Activated CD4-positive, alpha-beta T cell treated with anti-CD3 and anti-CD28 coated beads, Interleukin-2, amount 10 ng/mL, durations not matched to agents 7 days and 5 days (primary cell): ENCODE results near the gene DMXL1. TPM values are rescaled to one million over a fixed set of nuclear protein-coding genes. Genes with fewer than 3 reads are reported as not detected.
A peak's percentile ranks its signal among the peaks of the same experiment; 100 is the strongest.

Experiments used
- CTCF ChIA-PET: fragments of 350-600 bp; sonication (Branson Sonifier 250); formaldehyde crosslinking; loops from one replicate; lab custom pipeline; 2021; ENCODE audit warnings: antibody characterized with exemption; lab: Charles Lee
- POLR2A ChIA-PET: fragments of 350-600 bp; sonication (Branson Sonifier 250); formaldehyde crosslinking; loops from one replicate; lab custom pipeline; 2021; ENCODE audit warnings: antibody characterized with exemption; lab: Charles Lee
- DNase-seq: peaks from one replicate; pipeline ENCODE4 v3.0.0-alpha.2; 2020
- H3K27ac Mint-ChIP-seq: one replicate; pipeline ENCODE4 v1.8.0; 2021; ENCODE audit warnings: mild to moderate bottlenecking, moderate library complexity, mixed read lengths
- H3K27me3 Mint-ChIP-seq: one replicate; pipeline ENCODE4 v1.8.0; 2021; ENCODE audit warnings: mixed read lengths
- H3K36me3 Mint-ChIP-seq: one replicate; pipeline ENCODE4 v1.8.0; 2021; ENCODE audit warnings: low read depth, mixed read lengths
- H3K4me1 Mint-ChIP-seq: one replicate; pipeline ENCODE4 v1.8.0; 2021; ENCODE audit warnings: mixed read lengths
- H3K4me3 Mint-ChIP-seq: one replicate; pipeline ENCODE4 v1.8.0; 2021; ENCODE audit warnings: mild to moderate bottlenecking, moderate library complexity, mixed read lengths
- H3K9me3 Mint-ChIP-seq: one replicate; pipeline ENCODE4 v1.8.0; 2021; ENCODE audit warnings: mixed read lengths
- total RNA-seq, 2 experiments: library from RNA; stranded (reverse); gene quantifications; one replicate each; pipeline ENCODE4 v1.2.3, GENCODE V29; 2021

The DMXL1 gene, protein sequence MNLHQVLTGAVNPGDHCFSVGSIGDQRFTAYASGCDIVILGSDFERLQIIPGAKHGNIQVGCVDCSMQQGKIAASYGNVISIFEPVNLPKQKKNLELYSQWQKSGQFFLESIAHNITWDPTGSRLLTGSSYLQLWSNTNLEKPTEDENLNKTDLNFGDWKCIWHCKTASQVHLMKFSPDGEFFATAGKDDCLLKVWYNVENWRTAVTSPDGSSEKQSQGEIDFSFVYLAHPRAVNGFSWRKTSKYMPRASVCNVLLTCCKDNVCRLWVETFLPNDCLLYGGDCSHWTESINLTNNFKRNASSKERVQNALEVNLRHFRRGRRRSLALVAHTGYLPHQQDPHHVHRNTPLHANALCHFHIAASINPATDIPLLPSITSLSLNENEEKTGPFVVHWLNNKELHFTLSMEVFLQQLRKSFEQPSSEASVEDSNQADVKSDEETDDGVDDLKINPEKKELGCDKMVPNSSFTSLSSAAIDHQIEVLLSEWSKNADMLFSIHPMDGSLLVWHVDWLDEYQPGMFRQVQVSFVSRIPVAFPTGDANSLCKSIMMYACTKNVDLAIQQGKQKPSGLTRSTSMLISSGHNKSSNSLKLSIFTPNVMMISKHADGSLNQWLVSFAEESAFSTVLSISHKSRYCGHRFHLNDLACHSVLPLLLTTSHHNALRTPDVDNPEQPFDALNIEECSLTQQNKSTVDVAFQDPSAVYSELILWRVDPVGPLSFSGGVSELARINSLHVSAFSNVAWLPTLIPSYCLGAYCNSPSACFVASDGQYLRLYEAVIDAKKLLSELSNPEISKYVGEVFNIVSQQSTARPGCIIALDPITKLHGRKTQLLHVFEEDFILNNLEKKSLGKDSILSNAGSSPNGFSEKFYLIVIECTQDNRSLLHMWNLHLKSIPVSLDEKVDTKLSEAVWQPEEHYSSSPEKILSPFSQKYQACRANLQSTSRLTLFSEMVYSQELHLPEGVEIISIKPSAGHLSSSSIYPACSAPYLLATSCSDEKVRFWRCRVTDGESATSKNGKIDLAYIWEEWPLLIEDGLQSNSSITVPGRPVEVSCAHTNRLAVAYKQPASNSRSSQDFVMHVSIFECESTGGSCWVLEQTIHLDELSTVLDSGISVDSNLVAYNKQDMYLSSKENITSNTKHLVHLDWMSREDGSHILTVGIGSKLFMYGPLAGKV (N-terminal part only)
- total RNA-seq = 10 to 100 TPM; 28.4 to 29.3 TPM

DNA sequence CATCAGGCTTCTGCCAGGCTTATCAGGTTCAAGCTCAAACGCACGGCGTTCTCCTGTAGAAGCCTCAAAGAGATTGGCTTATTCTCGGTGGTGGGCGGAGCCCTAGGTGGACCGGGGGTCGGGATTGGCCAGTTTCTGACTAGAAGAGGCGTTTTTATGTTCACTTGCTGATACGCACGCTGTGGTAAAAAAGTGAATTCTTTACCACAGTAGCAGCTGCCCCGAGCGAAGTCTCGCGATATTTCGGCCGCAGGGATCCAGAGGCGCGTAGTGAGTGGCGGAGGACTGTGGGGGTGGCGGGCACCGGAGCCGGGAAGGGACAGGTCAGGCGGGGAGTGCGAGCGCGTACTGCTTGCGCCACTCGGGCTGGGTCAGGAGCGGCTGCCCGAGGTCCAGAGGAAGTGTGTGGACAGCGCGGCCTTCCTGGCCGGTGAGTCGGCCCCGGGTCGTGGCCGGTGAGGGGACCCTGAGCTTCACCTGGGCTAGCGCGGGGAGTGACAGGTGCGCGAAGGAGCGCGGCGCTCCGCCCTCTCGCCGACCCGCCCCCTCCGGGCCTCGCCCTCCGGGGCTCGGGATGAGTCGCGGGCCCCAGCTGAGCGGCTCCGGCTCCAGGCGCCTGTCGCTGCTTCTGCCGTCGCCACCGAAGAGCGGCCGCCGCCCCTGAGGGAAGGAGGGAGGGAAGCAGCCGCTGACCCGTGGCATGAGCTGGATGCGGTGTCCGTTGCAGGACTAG, at the start of gene DMXL1:
TSS of gene DMXL1 (plus strand) at position 260 of the 733 bp plus-strand sequence. CDS start 483 bp downstream, outside the sequence.
- Mint-ChIP-seq H3K27me3 (no peaks in the 10 kb centered on the region), H3K27ac (peak within 1 kb of the TSS; percentile 99), H3K9me3 (no peaks in the 10 kb centered on the region), H3K4me3 (peak within 1 kb of the TSS; percentile 100), H3K36me3 (peaks cover 9% of the 10 kb centered on the region), H3K4me1 (peaks cover 43% of the 10 kb centered on the region)
- ChIA-PET POLR2A (interaction anchor here (0.8 to 1.0 kb wide), 2 partner anchors 22 to 197 kb away, joined by 3 to 5 read pairs; no protein-coding TSS in a partner anchor), CTCF (interaction anchor here (0.5 to 2.1 kb wide), 8 partner anchors 8 to 341 kb away, joined by 3 to 6 read pairs (median 3); no protein-coding TSS in a partner anchor)
- peak; percentile 99 for DNase-seq

DNA sequence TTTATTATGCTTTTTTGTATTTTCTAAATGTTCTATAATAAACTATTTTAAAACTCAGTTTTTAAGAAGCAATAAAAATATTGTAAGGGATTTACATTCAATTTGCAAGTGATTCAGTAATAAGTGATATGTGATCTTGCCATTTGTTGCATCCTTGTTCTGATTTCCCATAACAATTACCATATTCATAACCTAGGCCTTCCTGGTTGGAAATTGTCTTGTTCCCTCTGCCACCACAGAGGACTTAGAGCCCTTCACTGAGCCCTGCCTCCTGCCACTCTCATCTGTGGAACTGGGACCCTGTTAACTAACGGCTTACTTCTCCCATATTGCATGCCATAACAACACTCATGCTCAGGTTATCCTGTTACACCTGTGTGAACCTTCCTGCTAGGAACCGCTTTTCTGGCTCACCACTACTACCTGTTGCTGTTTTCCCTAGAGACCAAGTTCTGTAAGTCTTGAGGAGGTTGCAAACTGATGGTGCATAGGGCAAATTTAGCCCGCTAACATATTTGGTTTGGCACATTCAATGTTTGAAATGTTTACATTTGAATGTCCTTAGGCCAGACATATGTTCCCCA, 49.6 kb upstream of the DMXL1 start:
- CTCF ChIA-PET = interaction anchor here (0.7 to 2.7 kb wide), 8 partner anchors 9 to 411 kb away, joined by 3 to 8 read pairs (median 4); partner anchors contain the start of gene DTWD2
- Mint-ChIP-seq H3K4me3 (no peak overlapping the region), H3K27me3 (no peaks in the 10 kb centered on the region), H3K4me1 (peaks cover 3% of the 10 kb centered on the region), H3K9me3 (no peaks in the 10 kb centered on the region), H3K27ac (no peak overlapping the region), H3K36me3 (no peaks in the 10 kb centered on the region)
- POLR2A ChIA-PET = interaction anchor here (0.6 kb wide), 1 partner anchor 268 kb away, joined by 3 read pairs; no protein-coding TSS in a partner anchor
- no peak for DNase-seq

DNA sequence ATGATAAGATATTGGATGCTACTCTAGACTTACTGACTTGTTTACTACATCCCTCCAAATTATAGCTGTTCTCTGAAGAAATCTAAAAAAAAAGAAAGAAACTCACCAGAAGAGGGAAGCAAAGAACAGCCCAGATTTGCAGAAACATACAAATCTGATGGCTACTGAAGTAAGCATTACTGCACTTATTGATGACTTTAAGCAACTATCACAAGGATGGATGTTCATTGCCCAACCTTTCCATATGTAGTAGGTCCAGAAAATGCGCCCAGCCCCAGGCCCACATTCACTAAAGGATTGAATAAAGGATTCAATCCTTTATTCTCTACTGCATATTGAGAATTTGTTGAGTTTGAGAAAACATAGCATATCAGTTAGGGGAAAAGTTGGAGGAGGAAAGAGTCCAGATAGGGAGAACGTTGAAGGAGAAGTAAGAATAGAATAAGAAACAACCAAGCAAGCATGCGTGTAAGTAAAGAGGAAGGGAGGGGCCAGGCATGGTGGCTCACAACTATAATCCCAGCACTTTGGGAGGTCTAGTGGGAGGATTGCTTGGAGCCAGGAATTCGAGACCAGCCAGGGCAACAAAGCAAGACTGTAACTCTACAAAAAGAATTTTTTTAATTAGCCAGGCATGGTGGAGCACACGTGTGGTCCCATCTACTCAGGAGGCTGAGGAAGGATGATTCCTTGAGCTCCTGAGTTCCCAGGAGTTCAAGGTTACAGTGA, 48.7 kb upstream of the DMXL1 start:
- Mint-ChIP-seq H3K36me3 (no peaks in the 10 kb centered on the region), H3K4me3 (no peak overlapping the region), H3K27ac (no peak overlapping the region), H3K9me3 (no peaks in the 10 kb centered on the region), H3K4me1 (peaks cover 3% of the 10 kb centered on the region), H3K27me3 (no peaks in the 10 kb centered on the region)
- DNase-seq = no peak
- POLR2A ChIA-PET = interaction anchor here (0.6 kb wide), 2 partner anchors 37 to 267 kb away, joined by 3 read pairs; no protein-coding TSS in a partner anchor
- CTCF ChIA-PET = interaction anchor here (0.7 to 2.7 kb wide), 8 partner anchors 8 to 410 kb away, joined by 3 to 8 read pairs (median 4); partner anchors contain the start of gene DTWD2

DNA sequence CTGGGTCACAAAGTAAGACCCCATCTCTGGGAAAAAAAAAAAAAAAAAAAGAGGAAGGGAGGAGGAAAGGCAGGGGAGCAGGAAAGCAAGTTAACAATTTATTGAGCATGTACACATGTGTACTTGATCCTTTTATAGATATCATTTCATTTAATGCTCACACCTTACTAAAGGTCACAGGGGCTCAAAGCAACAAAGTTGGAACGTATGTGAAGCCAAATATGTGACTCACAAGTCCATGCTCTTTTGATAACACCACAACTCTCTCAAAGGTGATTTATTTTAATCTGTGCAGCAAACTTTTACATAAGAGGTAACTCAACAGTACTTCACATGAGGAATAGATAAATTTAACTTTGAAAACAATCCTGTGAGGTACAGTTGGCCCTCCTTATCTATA, 48.1 kb upstream of the DMXL1 start:
- DNase-seq = no peak
- CTCF ChIA-PET = interaction anchor here (1.2 to 2.7 kb wide), 4 partner anchors 8 to 410 kb away, joined by 3 to 8 read pairs (median 5); partner anchors contain the start of gene DTWD2
- H3K36me3 Mint-ChIP-seq = no peaks in the 10 kb centered on the region
- no peaks in the 10 kb centered on the region for H3K27me3 Mint-ChIP-seq
- H3K4me1 Mint-ChIP-seq = peaks cover 3% of the 10 kb centered on the region
- H3K4me3 Mint-ChIP-seq = no peak overlapping the region
- no peak overlapping the region for H3K27ac Mint-ChIP-seq
- no peaks in the 10 kb centered on the region for H3K9me3 Mint-ChIP-seq
- POLR2A ChIA-PET = interaction anchor here (0.6 kb wide), 1 partner anchor 37 kb away, joined by 3 read pairs; no protein-coding TSS in a partner anchor

DNA sequence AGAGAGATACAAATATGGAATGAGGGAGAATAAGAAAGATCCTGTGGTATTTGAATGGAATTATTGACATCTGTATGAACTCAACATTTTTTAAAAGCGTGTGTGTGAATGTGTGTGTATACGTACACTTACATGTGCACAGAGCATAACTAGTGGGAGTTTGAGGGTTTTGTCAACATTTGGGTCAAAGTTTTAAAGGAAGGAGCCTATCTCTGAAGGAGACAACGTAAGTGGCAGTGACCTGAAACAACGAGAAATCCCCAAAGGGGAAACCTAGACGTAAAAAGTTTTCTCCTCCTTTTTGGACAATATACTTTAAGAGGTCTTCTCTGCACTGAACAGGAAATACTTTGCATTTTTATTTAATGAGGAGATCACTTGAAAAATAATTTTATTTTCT, 42.3 kb upstream of the DMXL1 start:
- Mint-ChIP-seq H3K4me3 (no peak overlapping the region), H3K27ac (no peak overlapping the region), H3K27me3 (no peaks in the 10 kb centered on the region), H3K9me3 (no peaks in the 10 kb centered on the region), H3K36me3 (peaks cover 2% of the 10 kb centered on the region), H3K4me1 (peaks cover 23% of the 10 kb centered on the region)
- POLR2A ChIA-PET = no interaction called here
- no peak for DNase-seq
- CTCF ChIA-PET = interaction anchor here (0.6 kb wide), 2 partner anchors 309 to 397 kb away, joined by 3 to 4 read pairs; no protein-coding TSS in a partner anchor

DNA sequence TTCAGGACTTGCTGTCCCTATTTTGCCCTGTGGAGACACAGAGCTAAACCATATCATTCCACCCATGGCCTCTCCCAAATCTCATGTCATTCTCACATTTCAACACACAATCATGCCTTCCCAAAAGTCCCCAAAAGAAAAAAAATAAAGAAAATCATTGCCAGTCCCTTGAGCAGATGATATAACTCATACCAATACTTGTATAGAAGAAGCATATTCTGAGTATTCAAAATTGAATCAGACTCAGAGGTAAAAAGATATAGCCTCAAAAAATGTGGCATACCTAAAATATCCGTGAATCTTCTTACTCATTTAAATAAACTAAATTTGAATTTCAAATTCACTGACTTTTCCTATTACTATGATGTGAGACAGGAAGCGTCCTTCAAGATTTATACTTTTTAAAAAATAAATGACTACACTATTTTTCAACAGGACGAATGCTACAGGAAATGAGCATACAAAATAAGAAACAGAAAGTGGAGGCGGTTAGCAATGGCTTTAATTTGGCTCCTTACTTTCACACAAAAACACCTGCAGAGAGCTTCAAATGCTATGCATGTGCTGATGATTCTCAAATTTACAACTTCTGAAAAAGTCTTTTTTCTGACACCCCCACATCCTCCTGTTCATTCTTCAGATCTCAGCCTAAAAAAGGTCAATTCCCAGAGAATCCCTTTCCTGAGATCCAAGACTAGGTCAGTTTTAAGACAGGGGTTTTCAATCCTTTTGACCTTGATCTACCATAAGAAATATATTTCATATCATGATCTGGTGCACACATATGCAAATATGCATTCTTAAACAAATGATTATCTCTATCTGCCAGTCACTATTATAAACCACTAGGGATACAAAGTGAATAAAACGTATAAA, 39.6 kb upstream of the DMXL1 start:
- Mint-ChIP-seq H3K9me3 (no peaks in the 10 kb centered on the region), H3K36me3 (peaks cover 2% of the 10 kb centered on the region), H3K27ac (peak overlapping the region; percentile 78), H3K4me1 (peaks cover 26% of the 10 kb centered on the region), H3K4me3 (no peak overlapping the region), H3K27me3 (no peaks in the 10 kb centered on the region)
- ChIA-PET CTCF (interaction anchor here (0.8 to 1.6 kb wide), 3 partner anchors 9 to 43 kb away, joined by 3 to 5 read pairs (median 4); no protein-coding TSS in a partner anchor), POLR2A (no interaction called here)
- peak; percentile 8 for DNase-seq

DNA sequence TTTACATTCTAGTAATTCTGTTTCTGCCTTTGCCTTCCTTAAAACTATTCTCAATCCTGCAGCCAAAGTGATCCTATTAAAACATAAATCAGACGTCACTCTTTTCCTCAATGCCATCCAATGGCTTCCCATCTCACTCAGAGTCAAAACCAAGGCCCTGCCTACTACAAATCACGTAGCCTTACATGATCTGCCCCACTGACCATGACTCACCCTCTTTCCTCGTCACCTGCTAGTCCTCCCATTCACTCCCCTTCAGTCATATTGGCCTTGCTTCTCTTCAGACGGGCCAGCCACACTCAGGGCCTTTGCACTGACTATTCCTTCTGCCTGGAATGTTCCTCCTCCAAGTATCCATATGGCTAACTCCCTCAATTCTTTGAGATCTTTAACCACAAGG, 39.0 kb upstream of the DMXL1 start:
- Mint-ChIP-seq H3K27ac (peak overlapping the region; percentile 78), H3K27me3 (no peaks in the 10 kb centered on the region), H3K4me1 (peaks cover 26% of the 10 kb centered on the region), H3K36me3 (peaks cover 2% of the 10 kb centered on the region), H3K4me3 (no peak overlapping the region), H3K9me3 (no peaks in the 10 kb centered on the region)
- ChIA-PET POLR2A (no interaction called here), CTCF (interaction anchor here (0.9 kb wide), 1 partner anchor 48 kb away, joined by 3 read pairs; no protein-coding TSS in a partner anchor)
- no peak for DNase-seq

DNA sequence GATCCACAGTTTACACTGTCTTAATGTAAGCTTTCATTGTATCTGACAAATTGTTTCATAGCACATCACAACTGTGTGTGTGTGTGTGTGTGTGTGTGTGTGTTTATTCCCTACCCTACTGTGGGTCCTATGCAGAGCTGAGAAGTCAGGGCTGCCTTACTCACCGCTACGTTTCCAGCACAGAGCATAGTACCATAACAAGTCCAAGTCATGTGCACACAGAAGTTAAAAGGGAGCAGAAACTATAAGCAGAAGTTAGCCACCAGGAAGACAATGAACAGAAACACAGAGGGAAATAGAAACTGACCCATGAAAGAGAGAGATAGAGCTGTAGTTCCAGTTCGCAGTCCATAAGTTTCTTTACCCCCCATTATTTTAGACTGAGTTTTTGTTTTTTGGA, 38.2 kb upstream of the DMXL1 start:
- DNase-seq = no peak
- Mint-ChIP-seq H3K27ac (no peak overlapping the region), H3K4me1 (peaks cover 26% of the 10 kb centered on the region), H3K9me3 (no peaks in the 10 kb centered on the region), H3K4me3 (no peak overlapping the region), H3K27me3 (no peaks in the 10 kb centered on the region), H3K36me3 (peaks cover 2% of the 10 kb centered on the region)
- POLR2A ChIA-PET = no interaction called here
- CTCF ChIA-PET = interaction anchor here (0.9 to 1.5 kb wide), 2 partner anchors 45 to 48 kb away, joined by 3 to 4 read pairs; partner anchors contain the start of gene DTWD2

DNA sequence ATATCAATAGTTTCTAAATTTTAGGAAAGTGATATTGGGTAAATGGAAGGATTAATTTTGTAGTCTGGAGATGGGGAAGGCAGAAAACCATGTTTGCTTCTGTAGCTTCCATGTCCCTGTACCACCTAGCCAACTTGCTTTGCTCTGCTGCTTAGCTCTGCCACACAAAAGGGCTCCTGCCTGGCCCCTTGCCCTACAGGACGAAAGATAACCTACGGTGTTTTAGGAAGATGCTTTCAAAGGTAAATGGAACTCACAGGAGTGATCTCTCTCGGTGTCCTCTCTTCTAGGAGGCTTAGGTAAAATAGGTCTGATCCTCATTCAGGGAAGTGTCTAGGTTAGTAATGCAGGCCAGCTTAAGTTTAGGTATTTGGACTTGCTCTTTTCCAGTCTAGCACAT, 37.8 kb upstream of the DMXL1 start:
- H3K27ac Mint-ChIP-seq = peak overlapping the region; percentile 72
- CTCF ChIA-PET = interaction anchor here (0.7 to 1.5 kb wide), 3 partner anchors 45 to 314 kb away, joined by 3 to 4 read pairs (median 4); partner anchors contain the start of gene DTWD2
- peaks cover 2% of the 10 kb centered on the region for H3K36me3 Mint-ChIP-seq
- H3K4me1 Mint-ChIP-seq = peaks cover 26% of the 10 kb centered on the region
- no peak overlapping the region for H3K4me3 Mint-ChIP-seq
- no peaks in the 10 kb centered on the region for H3K27me3 Mint-ChIP-seq
- POLR2A ChIA-PET = no interaction called here
- H3K9me3 Mint-ChIP-seq = no peaks in the 10 kb centered on the region
- DNase-seq = no peak
